HG03432 (cell line): ENCODE data around the gene CCDC170.
"Not testable (repeated sequence)": the region's sequence is repeated elsewhere in the genome, so short reads cannot be mapped to it uniquely, and the experiment has no call there.

ENCODE experiments used
- ATAC-seq: cut with Tn5 transposase; IDR thresholded peaks from one replicate; pipeline ENCODE4 v1.9.1; 2021; ENCODE audit warnings: mild to moderate bottlenecking, moderate library complexity; ENCODE audit not compliant: unreplicated experiment

The CCDC170 gene

GRCh38 chr6:151493804-151494234 lies at the start of gene CCDC170:
TSS of gene CCDC170 (plus strand) at chr6:151494017. CDS start at chr6:151494129, 112 bp downstream.
- peak; percentile 56 for ATAC-seq

DNA sequence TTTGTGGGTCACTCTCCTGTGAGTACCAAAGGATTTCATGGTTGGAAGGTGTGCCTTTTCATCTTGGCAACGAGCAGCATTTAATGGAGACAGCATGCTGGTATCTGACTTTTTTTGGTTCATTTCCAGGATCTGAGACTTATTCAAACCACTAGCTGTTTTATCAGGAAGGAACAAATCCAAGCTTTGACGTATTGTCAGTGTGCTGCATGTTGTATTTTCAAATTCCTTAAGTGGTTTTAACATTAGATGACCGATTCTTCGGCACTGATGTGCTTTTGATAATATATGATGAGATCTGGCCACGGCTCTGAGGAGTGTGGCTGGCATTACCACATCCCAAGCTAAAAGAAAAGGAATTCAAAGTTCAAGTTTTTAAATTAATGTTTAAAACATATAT lies 48.3 kb upstream of the CCDC170 start:
- ATAC-seq, result no peak

GRCh38 chr6:151447237-151447636 lies 46.6 kb upstream of the CCDC170 start:
- no peak for ATAC-seq

DNA sequence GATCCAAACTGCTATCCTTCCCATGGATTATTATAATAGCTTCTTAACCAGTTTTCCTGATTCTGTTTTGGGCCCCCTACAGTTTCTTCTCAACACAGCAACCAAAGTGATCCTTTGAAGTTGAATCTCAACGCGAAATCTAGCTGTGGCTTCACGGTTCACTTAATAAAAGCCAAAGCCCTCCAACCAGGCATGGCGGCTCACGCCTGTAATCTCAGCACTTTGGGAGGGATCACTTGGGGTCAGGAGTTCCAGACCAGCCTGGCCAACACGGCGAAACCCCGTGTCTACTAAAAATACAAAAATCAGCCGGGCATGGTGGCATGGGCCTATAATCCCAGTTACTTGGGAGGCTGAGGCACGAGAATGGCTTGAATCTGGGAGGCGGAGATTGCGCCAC lies 45.2 kb upstream of the CCDC170 start:
- ATAC-seq, result no peak

DNA sequence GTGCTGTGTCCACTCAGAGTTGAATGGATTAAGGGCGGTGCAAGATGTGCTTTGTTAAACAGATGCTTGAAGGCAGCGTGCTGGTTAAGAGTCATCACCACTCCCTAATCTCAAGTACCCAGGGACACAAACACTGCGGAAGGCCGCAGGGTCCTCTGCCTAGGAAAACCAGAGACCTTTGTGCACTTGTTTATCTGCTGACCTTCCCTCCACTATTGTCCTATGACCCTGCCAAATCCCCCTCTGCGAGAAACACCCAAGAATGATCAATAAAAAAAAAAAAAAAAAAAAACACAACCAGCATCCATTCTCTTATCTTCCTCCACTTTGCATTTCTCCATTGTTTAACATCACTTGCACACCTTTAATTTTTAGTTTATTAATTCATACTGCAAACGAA lies 42.9 kb upstream of the CCDC170 start:
- ATAC-seq, result not testable (repeated sequence)

GRCh38 chr6:151451417-151451949 lies 42.3 kb upstream of the CCDC170 start:
- no peak for ATAC-seq

GRCh38 chr6:151451950-151452749 lies 41.7 kb upstream of the CCDC170 start, which contains the start of gene RMND1:
TSS of gene RMND1 (minus strand) at chr6:151452126. CDS start at chr6:151445811, 6,315 bp downstream.
- peak; percentile 97 for ATAC-seq

- ATAC-seq, result no peak
Observed at GRCh38 chr6:151452750-151453427, 40.9 kb upstream of the CCDC170 start.

DNA sequence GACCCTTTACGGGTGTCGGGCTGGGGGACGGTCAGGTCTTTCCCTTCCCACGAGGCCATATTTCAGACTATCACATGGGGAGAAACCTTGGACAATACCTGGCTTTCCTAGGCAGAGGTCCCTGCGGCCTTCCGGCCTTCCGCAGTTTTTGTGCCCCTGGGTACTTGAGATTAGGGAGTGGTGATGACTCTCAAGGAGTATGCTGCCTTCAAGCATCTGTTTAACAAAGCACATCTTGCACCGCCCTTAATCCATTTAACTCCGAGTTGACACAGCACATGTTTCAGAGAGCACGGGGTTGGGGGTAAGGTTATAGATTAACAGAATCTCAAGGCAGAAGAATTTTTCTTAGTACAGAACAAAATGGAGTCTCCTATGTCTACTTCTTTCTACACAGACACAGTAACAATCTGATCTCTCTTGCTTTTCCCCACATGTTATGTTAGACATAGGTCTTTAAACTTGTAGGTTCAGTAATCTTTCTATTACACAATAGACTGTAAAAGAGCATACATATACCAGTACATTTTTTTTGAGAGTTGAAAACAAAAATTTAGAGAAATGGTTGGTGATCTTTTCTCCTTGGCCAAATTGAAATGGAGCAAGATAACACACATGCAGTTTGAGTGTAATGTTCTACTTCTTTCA lies 37.9 kb upstream of the CCDC170 start:
- not testable (repeated sequence) for ATAC-seq

DNA sequence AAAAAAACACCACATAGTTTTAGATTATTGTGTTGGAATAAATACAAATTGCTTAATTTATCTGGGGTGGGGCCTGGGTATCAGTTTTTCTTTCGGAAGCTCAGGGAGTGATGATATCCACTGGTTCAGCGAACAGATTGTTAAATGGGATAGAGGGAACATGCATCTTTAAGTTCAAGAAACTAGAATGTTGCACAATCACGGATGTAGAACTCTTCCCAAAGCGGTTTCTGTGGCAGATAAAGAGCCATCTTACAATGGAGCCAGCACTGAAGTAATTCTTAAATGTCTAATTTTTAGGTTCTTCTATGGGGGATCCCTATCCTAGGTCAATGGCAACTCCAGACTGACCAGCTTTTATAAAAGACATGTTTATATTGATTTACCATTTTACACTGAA lies 32.1 kb upstream of the CCDC170 start:
- ATAC-seq, result no peak

GRCh38 chr6:151464702-151465101 lies 29.1 kb upstream of the CCDC170 start:
- ATAC-seq, result no peak

- ATAC-seq, result peak; percentile 70
Observed at GRCh38 chr6:151475653-151476523, 17.9 kb upstream of the CCDC170 start.

DNA sequence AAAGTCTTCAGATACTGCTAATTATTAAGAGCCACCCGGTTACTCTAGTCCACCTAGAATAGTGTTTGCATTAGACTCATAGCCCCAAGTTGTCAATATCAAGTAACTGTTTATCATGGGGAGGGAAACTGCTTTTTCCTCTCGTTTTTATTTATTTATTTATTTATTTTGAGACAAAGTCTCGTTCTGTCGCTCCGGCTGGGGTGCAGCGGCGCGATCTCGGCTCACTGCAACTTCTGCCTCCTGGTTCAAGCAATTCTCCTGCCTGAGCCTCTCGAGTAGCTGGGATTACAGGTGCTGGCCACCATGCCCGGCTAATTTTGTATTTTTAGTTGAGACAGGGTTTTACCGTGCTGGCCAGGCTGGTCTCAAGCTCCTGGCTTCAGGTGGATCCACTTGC lies 16.1 kb upstream of the CCDC170 start:
- ATAC-seq, result no peak

DNA sequence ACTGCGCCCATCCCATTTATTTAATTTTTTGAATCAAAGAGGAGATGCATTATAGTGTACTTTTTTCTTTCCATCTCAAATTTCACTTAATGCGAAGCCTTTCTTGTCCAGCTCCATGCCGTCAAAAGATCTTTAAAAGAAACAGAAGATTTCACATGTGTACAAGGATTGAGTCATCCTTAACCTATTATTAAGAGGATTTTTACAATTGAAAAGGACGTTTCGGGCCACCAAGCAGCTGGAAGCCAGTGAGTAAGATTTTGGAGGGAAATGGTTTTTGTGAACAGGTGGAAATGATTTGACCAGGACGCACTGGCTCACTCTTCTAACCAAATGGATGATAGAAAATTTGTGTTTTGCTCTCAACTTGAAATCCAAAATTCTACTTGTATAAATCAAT lies 15.1 kb upstream of the CCDC170 start:
- ATAC-seq, result no peak

DNA sequence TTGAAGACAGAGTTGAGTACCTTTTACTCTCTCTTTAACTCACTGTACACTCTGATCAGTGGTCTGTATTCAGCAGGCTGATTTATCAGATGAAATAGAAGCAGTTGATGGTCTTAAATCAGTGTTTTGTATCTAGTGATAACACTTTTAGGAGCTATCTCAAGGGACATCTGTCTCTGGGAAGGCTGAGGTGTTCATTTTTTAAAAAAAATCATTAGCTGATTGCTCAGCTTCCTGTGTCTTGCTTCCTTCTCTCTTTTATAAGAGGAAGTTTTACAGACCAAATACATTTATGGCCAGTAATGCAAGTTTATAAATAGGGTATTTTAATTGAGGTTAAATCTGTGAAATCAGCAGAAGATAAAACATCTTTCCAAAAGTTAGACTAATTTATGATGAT lies 12.0 kb upstream of the CCDC170 start:
- peak; percentile 21 for ATAC-seq

DNA sequence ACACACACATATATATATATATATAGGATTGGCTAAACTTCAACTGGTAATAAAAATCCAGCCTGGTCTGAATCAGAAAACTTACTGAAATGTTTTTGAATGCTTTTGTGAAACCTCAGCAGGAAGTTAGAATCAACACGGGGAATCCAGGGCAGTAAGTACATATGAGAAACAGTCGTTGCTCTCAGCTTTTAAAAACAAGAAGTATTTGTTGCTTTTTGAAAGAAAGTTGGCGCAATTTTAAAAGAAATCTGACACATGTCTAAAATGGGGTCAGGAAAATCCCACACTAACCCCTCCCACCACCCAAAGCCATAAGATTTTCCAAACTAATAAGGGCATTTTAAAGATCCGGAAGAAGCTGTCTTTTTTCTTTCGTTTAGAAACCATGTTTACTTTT lies 11.5 kb upstream of the CCDC170 start:
- peak; percentile 64 for ATAC-seq

- no peak for ATAC-seq
Observed at GRCh38 chr6:151483994-151484393, 9.8 kb upstream of the CCDC170 start.

- no peak for ATAC-seq
Observed at GRCh38 chr6:151488226-151488625, 5.6 kb upstream of the CCDC170 start.

DNA sequence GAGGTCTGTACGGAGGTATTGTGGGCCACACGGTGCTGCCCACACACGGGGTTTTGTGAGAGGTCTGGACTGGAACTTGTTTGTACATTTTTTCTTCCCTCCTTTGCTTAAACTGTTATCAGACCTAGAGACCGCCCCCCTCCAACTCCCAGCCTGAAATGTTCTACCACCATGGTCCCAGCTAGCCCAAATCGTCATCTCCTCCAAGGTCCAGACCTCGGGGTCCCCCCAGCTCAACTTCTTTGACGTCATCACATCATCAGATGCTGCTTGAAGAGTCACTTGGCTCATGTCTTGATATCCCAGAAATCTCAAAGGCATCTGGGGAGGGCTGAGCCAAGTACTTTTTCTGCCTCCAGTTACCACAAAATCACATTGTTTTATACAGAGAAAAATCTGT lies 2.8 kb upstream of the CCDC170 start:
- ATAC-seq, result no peak

DNA sequence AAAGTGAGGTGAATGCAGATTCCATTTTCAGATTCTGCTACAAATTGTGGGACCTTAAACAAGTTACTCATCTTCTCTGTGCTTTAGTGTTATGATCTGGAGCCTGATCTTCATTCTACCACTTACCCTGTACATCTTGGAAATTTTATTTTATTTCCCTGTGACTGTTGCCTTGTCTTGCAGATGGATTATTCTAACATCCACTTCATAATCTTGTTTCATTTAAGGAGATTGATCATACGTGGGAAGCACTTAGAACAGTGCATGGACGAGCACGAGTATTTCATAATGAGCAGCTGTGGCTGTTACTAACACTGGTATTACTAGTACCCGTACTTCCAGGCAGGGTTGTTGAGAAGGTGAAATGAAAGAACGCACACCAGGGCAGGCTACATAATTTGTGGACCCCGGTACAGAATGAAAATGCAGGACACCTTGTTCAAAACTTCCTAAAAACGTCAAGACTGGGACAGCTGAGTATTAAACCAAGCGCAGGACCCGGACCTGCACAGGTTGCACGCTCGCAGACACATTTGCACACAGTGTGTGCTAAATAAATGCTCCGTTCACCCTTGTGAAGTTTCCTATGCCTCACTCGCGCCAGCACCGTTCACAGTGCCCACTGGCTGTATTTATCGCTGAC lies 535 bp upstream of the CCDC170 start:
- ATAC-seq, result peak; percentile 3
